ENCODE measurements around the gene MCF2L. TPM values are rescaled to one million over a fixed set of nuclear protein-coding genes. Genes with fewer than 3 reads are reported as not detected.

The MCF2L gene
- polyA plus RNA-seq, 1 donor (not counting 4 experiments of a cell fraction or from before 2014, with no cell fraction given), result 0.14 TPM

GRCh38 chr13:112975401-112975939 is 6.5 kb downstream of the MCF2L start:
- Histone ChIP-seq H3K36me3 (ENCODE audit: control insufficient read depth in 2 of 2, extremely low read depth in 1 of 2, insufficient read depth in 2 of 2, low read length in 2 of 2) (no peaks in the 10 kb centered on the region), H2AFZ (ENCODE audit: control insufficient read depth, low read length) (no peak overlapping the region), H3K4me2 (ENCODE audit: control insufficient read depth, extremely low read depth, insufficient read depth, low read depth, low read length) (no peak overlapping the region), H3K27me3 (ENCODE audit: control insufficient read depth, extremely low read depth, insufficient read depth, low read length) (peaks cover 22% of the 10 kb centered on the region), H4K20me1 (ENCODE audit: control insufficient read depth, extremely low read depth, insufficient read depth, low read length) (no peaks in the 10 kb centered on the region), H3K9ac (ENCODE audit: control insufficient read depth, extremely low read depth, insufficient read depth, low read length) (no peak overlapping the region), H3K9me3 (ENCODE audit: control insufficient read depth, low read depth, low read length) (peaks cover 3% of the 10 kb centered on the region), H3K4me1 (ENCODE audit: control insufficient read depth, extremely low read depth, insufficient read depth, low read length) (no peaks in the 10 kb centered on the region), H3K79me2 (ENCODE audit: control insufficient read depth, insufficient read depth, low read length) (no peaks in the 10 kb centered on the region), H3K4me3 (ENCODE audit: control insufficient read depth in 2 of 3, extremely low read depth in 1 of 3, insufficient read depth in 2 of 3, low read depth in 1 of 3, low read length in 3 of 3) (no peak overlapping the region), H3K27ac (ENCODE audit: control insufficient read depth, insufficient read depth, low read length) (no peak overlapping the region), H3K9me1 (ENCODE audit: control insufficient read depth, extremely low read depth, insufficient read depth, low read length) (no peaks in the 10 kb centered on the region)
- dilution Hi-C loops (cut with MboI; ENCODE audit: extremely low pct_ligation_motif_present, low sequenced_read_pairs), result no loop called here
- TF ChIP-seq EZH2 (IDR thresholded peaks at IDR 0.05; ENCODE audit: low read length), result no peak
- FAIRE-seq, result no peak
- DNase-seq (ENCODE audit: low read depth, low spot score), result no peak

DNA sequence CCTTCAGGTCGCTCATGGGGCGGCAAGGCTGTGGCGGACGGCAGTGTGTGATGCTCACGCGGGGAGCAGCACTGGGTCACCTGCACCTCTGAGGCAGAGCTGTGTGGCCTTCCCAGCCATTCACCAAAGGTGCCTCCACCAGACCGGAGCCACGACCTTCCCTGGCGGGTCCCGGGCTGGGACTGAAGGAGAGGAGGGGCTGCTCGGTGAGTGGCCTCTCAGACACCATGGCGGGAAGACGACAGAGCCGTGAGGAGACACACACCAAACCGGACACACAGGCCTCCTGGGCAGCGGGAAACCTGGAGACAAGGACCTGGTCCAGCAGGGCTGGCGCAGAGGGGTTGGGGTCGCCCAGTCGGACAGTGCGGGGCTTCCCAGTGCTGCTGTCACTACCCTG is 7.5 kb downstream of the MCF2L start:
- H3K79me2 ChIP-seq (ENCODE audit: control insufficient read depth, insufficient read depth, low read length), result no peaks in the 10 kb centered on the region
- no peaks in the 10 kb centered on the region for H3K9me1 ChIP-seq (ENCODE audit: control insufficient read depth, extremely low read depth, insufficient read depth, low read length)
- H3K36me3 ChIP-seq (ENCODE audit: control insufficient read depth in 2 of 2, extremely low read depth in 1 of 2, insufficient read depth in 2 of 2, low read length in 2 of 2), result no peaks in the 10 kb centered on the region
- no peak overlapping the region for H3K27ac ChIP-seq (ENCODE audit: control insufficient read depth, insufficient read depth, low read length)
- FAIRE-seq (no peak), DNase-seq (ENCODE audit: low read depth, low spot score) (no peak)
- peaks cover 3% of the 10 kb centered on the region for H3K9me3 ChIP-seq (ENCODE audit: control insufficient read depth, low read depth, low read length)
- H3K9ac ChIP-seq (ENCODE audit: control insufficient read depth, extremely low read depth, insufficient read depth, low read length), result no peak overlapping the region
- no peak overlapping the region for H2AFZ ChIP-seq (ENCODE audit: control insufficient read depth, low read length)
- no peak overlapping the region for H3K4me2 ChIP-seq (ENCODE audit: control insufficient read depth, extremely low read depth, insufficient read depth, low read depth, low read length)
- H3K4me3 ChIP-seq (ENCODE audit: control insufficient read depth in 2 of 3, extremely low read depth in 1 of 3, insufficient read depth in 2 of 3, low read depth in 1 of 3, low read length in 3 of 3), result no peak overlapping the region
- H4K20me1 ChIP-seq (ENCODE audit: control insufficient read depth, extremely low read depth, insufficient read depth, low read length), result no peaks in the 10 kb centered on the region
- no peak for TF ChIP-seq CTCF (optimal IDR thresholded peaks at IDR 0.05 in 1 of 3, IDR thresholded peaks at IDR 0.05 in 1 of 3, conservative IDR thresholded peaks at IDR 0.05 in 1 of 3; ENCODE audit: extremely low read depth in 1 of 3, insufficient read depth in 2 of 3, low read length in 3 of 3)
- TF ChIP-seq EZH2 (IDR thresholded peaks at IDR 0.05; ENCODE audit: low read length), result no peak
- dilution Hi-C loops (cut with MboI; ENCODE audit: extremely low pct_ligation_motif_present, low sequenced_read_pairs), result no loop called here
- H3K27me3 ChIP-seq (ENCODE audit: control insufficient read depth, extremely low read depth, insufficient read depth, low read length), result peaks cover 11% of the 10 kb centered on the region
- no peaks in the 10 kb centered on the region for H3K4me1 ChIP-seq (ENCODE audit: control insufficient read depth, extremely low read depth, insufficient read depth, low read length)

GRCh38 chr13:112977091-112977490 is 8.1 kb downstream of the MCF2L start:
- dilution Hi-C loops (cut with MboI; ENCODE audit: extremely low pct_ligation_motif_present, low sequenced_read_pairs), result no loop called here
- Histone ChIP-seq H2AFZ (ENCODE audit: control insufficient read depth, low read length) (no peak overlapping the region), H4K20me1 (ENCODE audit: control insufficient read depth, extremely low read depth, insufficient read depth, low read length) (no peaks in the 10 kb centered on the region), H3K4me1 (ENCODE audit: control insufficient read depth, extremely low read depth, insufficient read depth, low read length) (no peaks in the 10 kb centered on the region), H3K9me3 (ENCODE audit: control insufficient read depth, low read depth, low read length) (no peaks in the 10 kb centered on the region), H3K79me2 (ENCODE audit: control insufficient read depth, insufficient read depth, low read length) (no peaks in the 10 kb centered on the region), H3K4me3 (ENCODE audit: control insufficient read depth in 2 of 3, extremely low read depth in 1 of 3, insufficient read depth in 2 of 3, low read depth in 1 of 3, low read length in 3 of 3) (no peak overlapping the region), H3K9me1 (ENCODE audit: control insufficient read depth, extremely low read depth, insufficient read depth, low read length) (no peaks in the 10 kb centered on the region), H3K27ac (ENCODE audit: control insufficient read depth, insufficient read depth, low read length) (no peak overlapping the region), H3K36me3 (ENCODE audit: control insufficient read depth in 2 of 2, extremely low read depth in 1 of 2, insufficient read depth in 2 of 2, low read length in 2 of 2) (no peaks in the 10 kb centered on the region), H3K27me3 (ENCODE audit: control insufficient read depth, extremely low read depth, insufficient read depth, low read length) (peaks cover 10% of the 10 kb centered on the region), H3K9ac (ENCODE audit: control insufficient read depth, extremely low read depth, insufficient read depth, low read length) (no peak overlapping the region), H3K4me2 (ENCODE audit: control insufficient read depth, extremely low read depth, insufficient read depth, low read depth, low read length) (no peak overlapping the region)
- no peak for DNase-seq (ENCODE audit: low read depth, low spot score)
- TF ChIP-seq CTCF (optimal IDR thresholded peaks at IDR 0.05 in 1 of 3, IDR thresholded peaks at IDR 0.05 in 1 of 3, conservative IDR thresholded peaks at IDR 0.05 in 1 of 3; ENCODE audit: extremely low read depth in 1 of 3, insufficient read depth in 2 of 3, low read length in 3 of 3) (no peak), EZH2 (IDR thresholded peaks at IDR 0.05; ENCODE audit: low read length) (no peak)
- FAIRE-seq, result no peak

Measured in keratinocyte (primary cell).